HG02885 (cell line): ENCODE data around the gene ABHD5.

Experiments used
- ATAC-seq: cut with Tn5 transposase; IDR thresholded peaks from one replicate; pipeline ENCODE4 v1.9.1; 2021; ENCODE audit warnings: mild to moderate bottlenecking; ENCODE audit not compliant: unreplicated experiment, poor library complexity

Gene ABHD5

DNA sequence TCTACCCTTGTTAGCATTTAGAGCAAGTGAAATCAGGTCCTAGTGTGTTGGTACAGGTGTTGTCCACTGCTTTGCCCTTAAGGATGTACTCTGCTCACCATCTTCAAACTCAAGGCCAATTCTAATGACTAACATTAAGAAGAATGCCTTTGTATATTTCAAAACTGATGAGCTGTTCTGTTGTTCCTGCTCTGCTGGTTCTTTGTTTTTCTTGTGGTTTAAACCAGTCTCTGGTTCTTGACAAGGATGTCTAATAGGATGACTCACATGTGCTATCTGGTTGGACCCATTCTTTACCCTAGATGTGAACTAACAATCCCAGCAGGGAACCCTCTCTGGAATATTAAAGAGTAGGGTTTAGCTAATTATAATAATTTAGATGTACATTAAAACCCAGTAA lies 17.3 kb downstream of the ABHD5 start:
- no peak for ATAC-seq

- ATAC-seq: no peak
Observed at GRCh38 chr3:43709022-43709421, 18.3 kb downstream of the ABHD5 start.

- ATAC-seq: no peak
Observed at GRCh38 chr3:43710607-43711006, 19.9 kb downstream of the ABHD5 start.

- ATAC-seq: no peak
Observed at GRCh38 chr3:43718296-43718695, 27.6 kb downstream of the ABHD5 start.

- no peak for ATAC-seq
Observed at GRCh38 chr3:43723121-43723734, 32.5 kb downstream of the ABHD5 start.

DNA sequence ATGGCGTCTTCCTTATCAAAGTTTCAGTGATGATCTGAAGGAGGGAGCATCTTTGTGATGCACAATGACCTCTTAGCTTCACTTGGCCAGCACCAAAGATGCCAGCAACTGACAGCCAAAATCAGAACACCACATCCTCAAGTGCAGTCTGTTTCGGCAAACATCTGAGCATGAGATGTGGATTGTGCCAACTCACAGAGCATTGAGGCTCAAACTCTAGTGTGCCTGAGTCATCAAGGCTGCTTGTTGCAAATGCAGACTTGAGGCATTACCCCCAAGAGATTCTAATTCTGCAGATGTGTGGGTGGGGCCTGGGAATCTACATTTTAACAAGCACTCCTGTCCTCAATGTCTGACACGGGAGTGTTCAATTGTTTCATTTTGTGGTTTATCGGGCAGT lies 35.8 kb downstream of the ABHD5 start:
- no peak for ATAC-seq

- no peak for ATAC-seq
Observed at GRCh38 chr3:43727930-43728329, 37.2 kb downstream of the ABHD5 start.

DNA sequence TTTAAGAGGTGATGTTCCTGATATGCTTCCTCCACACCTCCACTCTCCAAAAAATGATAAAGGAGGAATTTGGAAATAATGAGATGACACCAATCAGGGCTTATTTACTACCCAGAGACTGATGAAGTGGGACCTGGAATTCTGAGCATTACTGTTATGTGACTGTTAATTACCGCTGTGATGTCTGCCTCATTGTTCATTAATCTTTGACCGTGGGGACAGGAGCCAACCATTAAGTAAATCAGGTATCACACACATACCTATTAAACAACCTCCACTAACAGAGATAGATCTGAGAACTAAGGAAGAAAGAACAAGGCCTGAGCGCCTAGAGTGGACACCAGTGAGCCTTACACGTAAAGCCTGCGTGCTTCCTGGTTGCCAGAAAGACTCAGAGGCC lies 37.7 kb downstream of the ABHD5 start:
- ATAC-seq: no peak

- ATAC-seq: no peak
Observed at GRCh38 chr3:43728947-43729346, 38.2 kb downstream of the ABHD5 start.

DNA sequence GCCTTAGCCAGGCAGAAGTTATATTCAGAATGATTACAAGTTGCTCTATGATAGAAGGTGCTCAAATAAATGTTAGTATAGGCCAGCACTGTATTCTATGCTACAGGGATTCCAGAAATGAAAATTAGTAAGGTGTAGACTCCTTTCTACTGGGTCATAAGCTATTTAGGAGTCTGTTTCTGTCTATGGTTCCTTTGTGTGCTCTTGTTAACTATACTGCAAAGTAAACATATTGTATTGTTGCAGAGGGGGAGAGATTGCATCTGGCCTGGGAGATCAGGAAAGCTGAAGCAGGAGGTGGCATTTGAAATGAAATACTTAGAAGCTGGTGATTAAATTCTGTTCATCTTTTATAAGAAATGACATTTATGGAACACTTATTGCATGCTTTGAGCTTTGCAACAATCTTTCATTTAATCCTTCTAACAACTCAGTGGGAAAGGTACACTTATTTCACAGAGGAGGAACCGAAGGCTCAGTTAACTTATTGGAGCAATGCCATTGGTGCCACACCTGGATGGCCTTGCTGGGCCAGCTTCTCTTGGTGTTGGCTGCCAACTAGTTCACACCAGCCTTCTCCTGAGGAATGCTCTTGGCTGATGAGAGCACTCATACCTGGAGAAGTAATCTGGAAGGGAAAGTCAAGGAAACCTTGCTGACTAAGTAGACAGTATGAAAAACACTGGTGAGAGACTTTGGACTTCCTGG lies 39.1 kb downstream of the ABHD5 start:
- ATAC-seq: no peak

GRCh38 chr3:43732747-43733425 lies 42.1 kb downstream of the ABHD5 start:
- no peak for ATAC-seq

GRCh38 chr3:43733459-43734384 lies 43.0 kb downstream of the ABHD5 start:
- no peak for ATAC-seq

GRCh38 chr3:43734685-43735084 lies 43.9 kb downstream of the ABHD5 start:
- ATAC-seq: no peak

DNA sequence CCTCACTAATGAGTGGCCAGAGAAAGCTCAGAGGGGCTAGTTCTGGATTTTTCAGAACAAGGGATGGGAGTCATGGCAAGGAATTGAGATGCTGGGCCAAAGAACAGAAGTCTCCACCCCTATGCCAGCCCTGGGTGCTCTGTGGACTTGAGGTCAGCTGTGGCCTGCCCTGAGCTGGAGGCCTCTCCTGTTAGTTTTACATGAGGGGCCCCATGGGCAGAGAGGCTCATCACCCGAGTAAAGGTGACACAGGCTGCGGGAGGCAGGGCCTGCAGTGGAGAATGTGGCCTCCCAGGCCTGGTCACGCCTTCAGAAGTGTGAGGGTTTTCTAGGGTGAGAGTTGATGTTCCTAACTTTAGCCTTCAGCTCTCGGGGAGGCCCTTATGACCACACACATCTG lies 44.9 kb downstream of the ABHD5 start:
- no peak for ATAC-seq

- ATAC-seq: no peak
Observed at GRCh38 chr3:43736558-43737440, 46.1 kb downstream of the ABHD5 start.

GRCh38 chr3:43738305-43738704 lies 47.6 kb downstream of the ABHD5 start:
- ATAC-seq: no peak

- ATAC-seq: no peak
Observed at GRCh38 chr3:43742920-43743319, 52.2 kb downstream of the ABHD5 start.

DNA sequence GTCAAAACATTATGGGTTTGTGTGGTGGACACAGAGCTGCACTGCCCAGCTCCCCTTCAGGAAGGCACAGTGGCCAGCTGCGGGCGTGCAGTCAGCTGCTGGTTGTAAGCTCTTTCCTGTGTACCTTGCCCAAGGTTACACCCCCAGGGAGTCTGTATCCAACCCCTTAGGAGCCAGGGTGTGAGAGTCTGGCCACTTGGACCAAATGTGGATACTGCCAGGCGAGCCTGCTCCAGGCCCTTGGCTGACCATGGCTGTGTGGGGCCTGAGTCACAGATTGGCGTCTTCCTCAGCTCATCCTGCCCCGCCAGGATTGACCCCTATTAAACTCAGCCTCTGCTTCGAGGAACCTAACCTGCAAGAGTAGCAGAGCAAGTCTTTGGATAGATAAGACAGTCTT lies 56.9 kb downstream of the ABHD5 start:
- no peak for ATAC-seq

DNA sequence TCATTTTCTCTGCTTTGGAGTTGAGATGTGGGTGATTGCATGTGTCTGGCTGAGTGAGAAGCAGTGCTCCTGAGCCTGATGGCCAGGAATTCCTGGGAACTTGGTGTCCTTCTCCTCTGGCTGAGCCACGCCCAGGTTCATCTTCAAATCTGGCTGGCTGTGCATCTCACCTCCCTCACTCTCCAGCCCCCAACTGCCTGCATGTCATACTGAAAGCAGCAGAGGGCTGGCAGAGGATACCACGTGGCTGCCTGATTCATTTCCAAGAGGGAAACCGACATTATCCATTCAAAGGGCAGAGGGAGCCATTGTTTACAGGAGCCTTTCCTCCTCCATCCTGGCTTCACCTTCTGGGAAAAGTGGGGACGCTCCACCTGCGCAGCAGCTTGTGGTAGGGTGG lies 57.4 kb downstream of the ABHD5 start:
- ATAC-seq: no peak

DNA sequence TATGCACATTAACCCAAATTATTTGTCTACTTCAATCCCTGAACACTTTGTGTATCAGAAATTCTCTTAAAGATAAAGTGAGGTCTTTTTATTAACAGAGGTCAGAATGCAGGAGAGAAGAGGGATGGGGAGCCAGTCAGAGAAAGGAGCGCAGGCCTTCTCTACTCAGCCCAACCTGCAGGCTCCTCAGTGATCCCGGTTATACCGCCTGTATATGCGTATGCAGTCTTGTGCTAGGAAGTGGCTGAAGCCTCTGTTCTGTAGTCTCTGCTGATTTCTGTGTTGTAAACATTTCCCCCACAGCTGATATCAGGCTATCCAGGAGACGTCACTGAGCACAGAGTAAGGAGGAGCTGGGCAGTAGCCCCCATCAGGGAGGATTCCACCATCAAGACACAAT lies 57.9 kb downstream of the ABHD5 start:
- no peak for ATAC-seq
